Measurements from ENCODE around the gene KIF5C. TPM values are rescaled to one million over a fixed set of nuclear protein-coding genes. Genes with fewer than 3 reads are reported as not detected.

KIF5C gene
- total RNA-seq, 1 donor from 2014 or later = 1.3 TPM

GRCh38 chr2:148899638-148900318 lies 24.8 kb downstream of the KIF5C start:
- Mint-ChIP-seq H3K4me1 (no peaks in the 10 kb centered on the region), H3K36me3 (no peaks in the 10 kb centered on the region), H3K9me3 (no peaks in the 10 kb centered on the region), H3K27me3 (ENCODE audit: low read depth) (peaks cover 5% of the 10 kb centered on the region), H3K4me3 (no peak overlapping the region), H3K27ac (no peak overlapping the region)
- no peak for TF ChIP-seq CTCF (IDR thresholded peaks at IDR 0.05; ENCODE audit: unreplicated experiment)
- DNase-seq (ENCODE audit: low spot score in 2 of 2, unreplicated experiment in 2 of 2) = no peak

GRCh38 chr2:148900350-148900837 lies 25.4 kb downstream of the KIF5C start:
- Mint-ChIP-seq H3K27ac (no peak overlapping the region), H3K27me3 (ENCODE audit: low read depth) (peaks cover 5% of the 10 kb centered on the region), H3K4me3 (no peak overlapping the region), H3K4me1 (no peaks in the 10 kb centered on the region), H3K36me3 (no peaks in the 10 kb centered on the region), H3K9me3 (no peaks in the 10 kb centered on the region)
- TF ChIP-seq CTCF (IDR thresholded peaks at IDR 0.05; ENCODE audit: unreplicated experiment) = no peak
- no peak for DNase-seq (ENCODE audit: low spot score in 2 of 2, unreplicated experiment in 2 of 2)

- no peaks in the 10 kb centered on the region for H3K4me1 Mint-ChIP-seq
- no peak for TF ChIP-seq CTCF (IDR thresholded peaks at IDR 0.05; ENCODE audit: unreplicated experiment)
- no peak overlapping the region for H3K27ac Mint-ChIP-seq
- H3K4me3 Mint-ChIP-seq = no peak overlapping the region
- peaks cover 3% of the 10 kb centered on the region for H3K36me3 Mint-ChIP-seq
- DNase-seq (ENCODE audit: low spot score in 2 of 2, unreplicated experiment in 2 of 2) = no peak
- peaks cover 4% of the 10 kb centered on the region for H3K27me3 Mint-ChIP-seq (ENCODE audit: low read depth)
- H3K9me3 Mint-ChIP-seq = no peaks in the 10 kb centered on the region
These were observed 26.1 kb downstream of the KIF5C start for GRCh38 chr2:148901142-148901541.

GRCh38 chr2:148902798-148903197 lies 27.8 kb downstream of the KIF5C start:
- no peaks in the 10 kb centered on the region for H3K9me3 Mint-ChIP-seq
- no peaks in the 10 kb centered on the region for H3K4me1 Mint-ChIP-seq
- peaks cover 3% of the 10 kb centered on the region for H3K36me3 Mint-ChIP-seq
- DNase-seq (ENCODE audit: low spot score in 2 of 2, unreplicated experiment in 2 of 2) = no peak
- H3K4me3 Mint-ChIP-seq = no peak overlapping the region
- H3K27me3 Mint-ChIP-seq (ENCODE audit: low read depth) = no peaks in the 10 kb centered on the region
- no peak overlapping the region for H3K27ac Mint-ChIP-seq
- TF ChIP-seq CTCF (IDR thresholded peaks at IDR 0.05; ENCODE audit: unreplicated experiment) = no peak

- Mint-ChIP-seq H3K27me3 (ENCODE audit: low read depth) (no peaks in the 10 kb centered on the region), H3K9me3 (no peaks in the 10 kb centered on the region), H3K4me1 (no peaks in the 10 kb centered on the region), H3K4me3 (no peak overlapping the region), H3K27ac (no peak overlapping the region), H3K36me3 (peaks cover 3% of the 10 kb centered on the region)
- no peak for DNase-seq (ENCODE audit: low spot score in 2 of 2, unreplicated experiment in 2 of 2)
- TF ChIP-seq CTCF (IDR thresholded peaks at IDR 0.05; ENCODE audit: unreplicated experiment) = no peak
These were observed 28.3 kb downstream of the KIF5C start for GRCh38 chr2:148903294-148903693.

Data from mesothelial cell of epicardium (in vitro differentiated cells).